PFSK-1 (cell line): ENCODE data around the gene CYBA.

Experiments used
- POLR2AphosphoS5 ChIP-seq: IDR thresholded peaks from 2 replicates; pipeline ENCODE4 v1.6.1; 2012; ENCODE audit warnings: low read depth, mild to moderate bottlenecking, control low read depth, low read length, moderate library complexity
- REST ChIP-seq, 2 experiments: IDR thresholded peaks; 2 replicates each; pipeline versions ENCODE4 v1.6.1 to v1.8.0; 2011 to 2012; ENCODE audit warnings: low read depth in 2 of 2, low read length in 2 of 2, control low read depth in 1 of 2, inconsistent platforms in 1 of 2, mild to moderate bottlenecking in 1 of 2, moderate library complexity in 1 of 2; ENCODE audit not compliant: insufficient read depth in 1 of 2
- TAF1 ChIP-seq: IDR thresholded peaks from 2 replicates; pipeline ENCODE4 v1.6.1; 2012; ENCODE audit warnings: low read length, control low read depth, borderline replicate concordance; ENCODE audit not compliant: insufficient read depth

- TF ChIP-seq REST (IDR thresholded peaks at IDR 0.05; ENCODE audit: insufficient read depth in 1 of 2, low read depth in 2 of 2, low read length in 2 of 2) (no peak), POLR2AphosphoS5 (no peak), TAF1 (no peak)
Measured at GRCh38 chr16:88676502-88677242, 25.8 kb upstream of the CYBA start.
